H1 (cell line): ENCODE data around the gene FADS2. TPM values are rescaled to one million over a fixed set of nuclear protein-coding genes. Genes with fewer than 3 reads are reported as not detected.

Experiments
- CTCF ChIA-PET: fragments of 300-600 bp; sonication (Branson Sonifier 250); formaldehyde crosslinking; loops from one replicate; lab custom pipeline; 2021; ENCODE audit not compliant: partially characterized antibody; lab: Charles Lee
- POLR2A ChIA-PET: fragments of 300-600 bp; sonication (Branson Sonifier 250); formaldehyde crosslinking; loops from one replicate; lab custom pipeline; 2021; ENCODE audit warnings: inconsistent platforms; ENCODE audit not compliant: partially characterized antibody; lab: Charles Lee
- DNase-seq, 2 experiments: peaks; one replicate each; pipeline versions ENCODE4 v3.0.0 to v3.0.0-alpha.2; 2010 to 2022; ENCODE audit warnings: low spot score in 2 of 2, low read depth in 1 of 2, mixed read lengths in 1 of 2
- FAIRE-seq: peaks from 2 replicates; lab custom pipeline; 2011; peaks lifted over from hg19 to GRCh38; lab: Jason Lieb, UNC
- H2AFZ ChIP-seq: 2 replicates; pipeline ENCODE4 v1.8.1; 2012; ENCODE audit warnings: low read length, inconsistent platforms
- H2AK5ac ChIP-seq: 2 replicates; pipeline ENCODE4 v1.6.1; 2013; ENCODE audit warnings: low read depth, low read length
- H2BK120ac ChIP-seq: replicated peaks from 2 replicates; pipeline ENCODE3; 2013; ENCODE audit warnings: low read depth, low read length, inconsistent platforms
- H2BK12ac ChIP-seq: 2 replicates; pipeline ENCODE4 v1.6.1; 2013; ENCODE audit warnings: low read depth, low read length
- H2BK15ac ChIP-seq: 2 replicates; pipeline ENCODE4 v1.6.1; 2013; ENCODE audit warnings: low read length
- H2BK20ac ChIP-seq: 2 replicates; pipeline ENCODE4 v1.6.1; 2013; ENCODE audit warnings: low read length
- H2BK5ac ChIP-seq: 2 replicates; pipeline ENCODE4 v1.6.1; 2013; ENCODE audit warnings: low read depth, low read length
- H3K14ac ChIP-seq: 2 replicates; pipeline ENCODE4 v1.6.1; 2013; ENCODE audit warnings: inconsistent platforms; ENCODE audit not compliant: insufficient read length
- H3K18ac ChIP-seq: 2 replicates; pipeline ENCODE4 v1.6.1; 2013; ENCODE audit warnings: low read length; ENCODE audit errors: extremely low read depth
- H3K23ac ChIP-seq: 2 replicates; pipeline ENCODE4 v1.6.1; 2013; ENCODE audit warnings: inconsistent platforms; ENCODE audit not compliant: insufficient read length
- H3K23me2 ChIP-seq: 2 replicates; pipeline ENCODE4 v1.6.1; 2013; ENCODE audit warnings: low read depth, low read length
- H3K27ac ChIP-seq: 2 replicates; pipeline ENCODE4 v1.6.1; 2011; ENCODE audit warnings: low read depth, low read length, inconsistent platforms
- H3K27me3 ChIP-seq, 4 experiments: replicated peaks in 1 of 4; 1 replicate in 1 of 4; 2 replicates in 3 of 4; pipeline versions ENCODE4 v1.6.1 to v1.8.1; 2011 to 2013; ENCODE audit warnings: low read length in 3 of 4, mild to moderate bottlenecking in 3 of 4, inconsistent platforms in 2 of 4, mixed read lengths in 2 of 4, moderate library complexity in 1 of 4; ENCODE audit not compliant: control insufficient read depth in 3 of 4, insufficient read depth in 3 of 4; ENCODE audit errors: extremely low read depth in 1 of 4
- H3K36me3 ChIP-seq, 4 experiments: 2 replicates each; pipeline versions ENCODE4 v1.6.1 to v1.8.1; 2011 to 2013; ENCODE audit warnings: mild to moderate bottlenecking in 4 of 4, low read length in 3 of 4, moderate library complexity in 2 of 4, control low read depth in 1 of 4, inconsistent platforms in 1 of 4; ENCODE audit not compliant: insufficient read depth in 4 of 4, control insufficient read depth in 2 of 4
- H3K4ac ChIP-seq: replicated peaks from 2 replicates; pipeline ENCODE3; 2013; ENCODE audit warnings: low read length, low read depth, mixed read lengths, inconsistent platforms; ENCODE audit not compliant: insufficient read length
- H3K4me1 ChIP-seq, 4 experiments: replicated peaks in 1 of 4; 1 replicate in 1 of 4; 2 replicates in 3 of 4; pipeline versions ENCODE4 v1.6.1 to v1.8.1; 2011 to 2013; ENCODE audit warnings: low read length in 3 of 4, inconsistent platforms in 2 of 4, mixed read lengths in 1 of 4; ENCODE audit not compliant: insufficient read depth in 4 of 4, control insufficient read depth in 3 of 4
- H3K4me2 ChIP-seq, 2 experiments: 2 replicates each; pipeline versions ENCODE4 v1.6.1 to v1.8.1; 2011 to 2013; ENCODE audit warnings: low read depth in 2 of 2, low read length in 2 of 2, control low read depth in 1 of 2, inconsistent platforms in 1 of 2, mild to moderate bottlenecking in 1 of 2; ENCODE audit not compliant: insufficient read depth in 1 of 2
- H3K4me3 ChIP-seq, 4 experiments: fragments of 200-600, 300-600 bp in 1 of 4; sonication (generic), shearing (Covaris generic), sonication (Bioruptor Twin) in 1 of 4; 2 replicates each; pipeline versions ENCODE4 v1.5.1 to v1.8.1; 2011 to 2016; ENCODE audit warnings: low read length in 4 of 4, low read depth in 3 of 4, control low read depth in 2 of 4, inconsistent platforms in 2 of 4, mild to moderate bottlenecking in 2 of 4, mixed read lengths in 1 of 4, moderate library complexity in 1 of 4; ENCODE audit not compliant: insufficient read depth in 2 of 4; ENCODE audit errors: extremely low read depth in 1 of 4
- H3K56ac ChIP-seq: replicated peaks from 2 replicates; pipeline ENCODE3; 2013; ENCODE audit warnings: low read depth, mild to moderate bottlenecking, mixed read lengths, low read length, inconsistent platforms; ENCODE audit not compliant: insufficient read length
- H3K79me1 ChIP-seq: 2 replicates; pipeline ENCODE4 v1.6.1; 2013; ENCODE audit warnings: low read depth, low read length, control low read depth
- H3K79me2 ChIP-seq, 2 experiments: 2 replicates each; pipeline versions ENCODE4 v1.6.1 to v1.8.1; 2012 to 2013; ENCODE audit warnings: low read length in 2 of 2, mild to moderate bottlenecking in 2 of 2, inconsistent platforms in 1 of 2; ENCODE audit not compliant: insufficient read depth in 2 of 2, control insufficient read depth in 1 of 2
- H3K9ac ChIP-seq, 4 experiments: replicated peaks in 1 of 4; 1 replicate in 1 of 4; 2 replicates in 3 of 4; pipeline versions ENCODE4 v1.6.1 to v1.8.1; 2011 to 2013; ENCODE audit warnings: low read depth in 3 of 4, low read length in 3 of 4, control low read depth in 2 of 4, mild to moderate bottlenecking in 2 of 4, moderate library complexity in 2 of 4, inconsistent platforms in 1 of 4; ENCODE audit errors: extremely low read depth in 1 of 4
- H3K9me3 ChIP-seq, 2 experiments: 2 replicates each; pipeline versions ENCODE4 v1.6.1 to v1.8.1; 2012 to 2013; ENCODE audit warnings: mild to moderate bottlenecking in 2 of 2, moderate library complexity in 2 of 2, control low read depth in 1 of 2, inconsistent platforms in 1 of 2, low read depth in 1 of 2, low read length in 1 of 2, mixed read lengths in 1 of 2; ENCODE audit not compliant: insufficient read depth in 2 of 2
- H4K20me1 ChIP-seq, 2 experiments: replicated peaks in 1 of 2; 2 replicates each; pipeline versions ENCODE3 to v1.8.1; 2011 to 2013; ENCODE audit warnings: inconsistent platforms in 2 of 2, low read length in 2 of 2, mild to moderate bottlenecking in 1 of 2; ENCODE audit not compliant: insufficient read depth in 2 of 2, control insufficient read depth in 1 of 2
- H4K5ac ChIP-seq: 2 replicates; pipeline ENCODE4 v1.6.1; 2013; ENCODE audit warnings: low read length, low read depth, mixed read lengths, inconsistent platforms; ENCODE audit not compliant: insufficient read length
- H4K8ac ChIP-seq: 2 replicates; pipeline ENCODE4 v1.8.0; 2013; ENCODE audit warnings: mild to moderate bottlenecking, moderate library complexity, low read length, inconsistent platforms; ENCODE audit not compliant: insufficient read depth; ENCODE audit errors: extremely low read depth
- H4K91ac ChIP-seq: replicated peaks from 2 replicates; pipeline ENCODE3; 2013; ENCODE audit warnings: low read length, mixed read lengths, inconsistent platforms; ENCODE audit not compliant: insufficient read length
- BCL11A ChIP-seq, 2 experiments: IDR thresholded peaks; one replicate each; pipeline ENCODE4 v1.6.1; 2011; ENCODE audit warnings: low read depth in 2 of 2, low read length in 2 of 2, mild to moderate bottlenecking in 2 of 2
- KDM4A ChIP-seq: IDR thresholded peaks from one replicate; pipeline ENCODE4 v1.7.1; 2012; ENCODE audit warnings: low read depth, mild to moderate bottlenecking, moderate library complexity, low read length, inconsistent platforms; ENCODE audit not compliant: severe bottlenecking
- PHF8 ChIP-seq: fragments of 200-600 bp; sonication (generic); conservative IDR thresholded peaks from 2 replicates; pipeline ENCODE4 v1.7.1; 2012; ENCODE audit warnings: low read depth, mild to moderate bottlenecking, inconsistent platforms, low read length, moderate library complexity
- TEAD4 ChIP-seq: IDR thresholded peaks from 2 replicates; pipeline ENCODE4 v1.6.1; 2012; ENCODE audit warnings: low read depth, low read length, inconsistent platforms, mixed read lengths
- whole genome bisulfite sequencing, 2 experiments: shearing (Covaris generic) in 1 of 2; methylation state at CpG; one replicate each; pipeline versions ENCODE4 v1.1.6 to v1.1.7; 2013 to 2015; ENCODE audit warnings: low lambda C conversion rate in 2 of 2, mixed read lengths in 2 of 2, inconsistent platforms in 1 of 2, low coverage in 1 of 2, missing lambda C conversion rate in 1 of 2; ENCODE audit not compliant: insufficient replicate concordance in 2 of 2, insufficient coverage in 1 of 2, insufficient read length in 1 of 2; ENCODE audit errors: extremely low coverage in 1 of 2, missing lambda C conversion rate in 1 of 2; 5-methylcytosine and 5-hydroxymethylcytosine counted together
- polyA plus RNA-seq, 7 experiments: library from polyadenylated mRNA; depleted of rRNA in 3 of 7; stranded (reverse) in 5 of 7; unstranded in 2 of 7; fragments of >200 nt in 5 of 7; fragments of 200-250 nt in 2 of 7; gene quantifications; 1 replicate in 5 of 7; 2 replicates in 1 of 7; 4 replicates in 1 of 7; pipeline versions ENCODE4 v1.2.1 to v1.2.3, GENCODE V29; 2011 to 2013; ENCODE audit warnings: missing spikeins in 2 of 7, mixed read lengths in 2 of 7
- total RNA-seq: library from RNA; stranded (reverse); fragmentation: NEBNext Ultra II Directional; extraction: Animal tissue kit (Norgen Biotek cat#: 25700); gene quantifications from 2 replicates; pipeline ENCODE4 v1.2.1, GENCODE V29; 2021

The FADS2 gene
- total and polyA plus RNA-seq, 2 of the 8 experiments (the other 6 are each of a cell fraction or from before 2014, with no cell fraction given) = 499 to 701 TPM

- Histone ChIP-seq H2AK5ac (no peak overlapping the region), H3K36me3 (0 out of 8 replicates have a peak, but pooled peaks cover 0 to 3% (median 0%) of the 10 kb centered on the region in 4 experiments), H2BK120ac (no peak overlapping the region), H3K79me1 (no peaks in the 10 kb centered on the region; the same call in 1 of the 2 replicates), H3K14ac (no peak overlapping the region), H4K20me1 (no peaks in the 10 kb centered on the region), H3K4me1 (peaks cover 0 to 5% (median 4%) of the 10 kb centered on the region in 4 experiments; a peak in 5 of 7 replicates), H4K5ac (no peak overlapping the region), H3K4ac (no peak overlapping the region), H3K56ac (no peak overlapping the region), H3K23me2 (peaks cover 5% of the 10 kb centered on the region; the same call in 1 of the 2 replicates), H2BK20ac (no peak overlapping the region), H4K8ac (no peak overlapping the region), H3K4me3 (no peak overlapping the region), H2BK12ac (no peak overlapping the region), H3K79me2 (peaks cover 0 to 30% of the 10 kb centered on the region in 2 experiments; a peak in 2 of 4 replicates), H3K27ac (no peak overlapping the region)
- DNase-seq (no peak), FAIRE-seq (no peak)
- ChIA-PET CTCF (interaction anchor here (1.0 to 1.3 kb wide), 4 partner anchors 9 to 261 kb away, joined by 3 to 4 read pairs (median 4); no protein-coding TSS in a partner anchor), POLR2A (interaction anchor here (13.1 to 16.2 kb wide), 2 partner anchors 8 to 22 kb away, joined by 210 to 354 read pairs; partner anchors contain the start of genes FADS2, FEN1 and TMEM258)
- 93% methylated on average over 2 of the region's 2 CpGs; no CpG with 5 or more reads in 1 of the 2 experiments for WGBS, 2 experiments
- no peak for TF ChIP-seq BCL11A (IDR thresholded peaks at IDR 0.05; ENCODE audit: low read depth in 2 of 2, low read length in 2 of 2)
- TF ChIP-seq TEAD4 = no peak
- no peak for TF ChIP-seq PHF8
- no peak for TF ChIP-seq KDM4A
- TF ChIP-seq, all 59 proteins: peak for 0
- no peak overlapping the region for H3K4me2 ChIP-seq
- H3K9ac ChIP-seq = no peak overlapping the region
- no peak overlapping the region for H4K91ac ChIP-seq
- H3K27me3 ChIP-seq = no peaks in the 10 kb centered on the region
- no peak overlapping the region for H2BK5ac ChIP-seq
- no peak overlapping the region for H2BK15ac ChIP-seq
- H3K18ac ChIP-seq = no peak overlapping the region
- no peak overlapping the region for H2AFZ ChIP-seq
- H3K9me3 ChIP-seq = no peaks in the 10 kb centered on the region
- H3K23ac ChIP-seq = no peak overlapping the region
Measured at GRCh38 chr11:61820174-61820573, 7.9 kb upstream of the FADS2 start.
